Dedifferentiated amniotic fluid mesenchymal stem cell (primary cell): ENCODE data around the gene B3GALT5.
"Not testable (repeated sequence)": the region's sequence is repeated elsewhere in the genome, so short reads cannot be mapped to it uniquely, and the experiment has no call there.

ENCODE experiments used
- DNase-seq: peaks from one replicate; pipeline ENCODE4 v3.0.0-alpha.2; 2016; ENCODE audit errors: extremely low spot score

The B3GALT5 gene

GRCh38 chr21:39612233-39613040 is at the start of gene B3GALT5:
Gene B3GALT5 (plus strand): TSS chr21:39612940. CDS start chr21:39660560, 47,620 bp downstream.
- DNase-seq, result no peak

- no peak for DNase-seq
Measured at GRCh38 chr21:39564200-39564599, 48.5 kb upstream of the B3GALT5 start.

- no peak for DNase-seq
Measured at GRCh38 chr21:39567180-39567972, 45.4 kb upstream of the B3GALT5 start.

- no peak for DNase-seq
Measured at GRCh38 chr21:39568361-39568760, 44.4 kb upstream of the B3GALT5 start.

- no peak for DNase-seq
Measured at GRCh38 chr21:39575775-39576174, 37.0 kb upstream of the B3GALT5 start.

GRCh38 chr21:39576518-39577128 is 36.1 kb upstream of the B3GALT5 start:
- no peak for DNase-seq

- no peak for DNase-seq
Measured at GRCh38 chr21:39579734-39580332, 32.9 kb upstream of the B3GALT5 start.

- DNase-seq, result no peak
Measured at GRCh38 chr21:39580744-39581143, 32.0 kb upstream of the B3GALT5 start.

- no peak for DNase-seq
Measured at GRCh38 chr21:39581414-39581813, 31.3 kb upstream of the B3GALT5 start.

- DNase-seq, result no peak
Measured at GRCh38 chr21:39582749-39583148, 30.0 kb upstream of the B3GALT5 start.

- not testable (repeated sequence) for DNase-seq
Measured at GRCh38 chr21:39583586-39583985, 29.2 kb upstream of the B3GALT5 start.

GRCh38 chr21:39587376-39587775 is 25.4 kb upstream of the B3GALT5 start:
- DNase-seq, result no peak

- no peak for DNase-seq
Measured at GRCh38 chr21:39588884-39589283, 23.9 kb upstream of the B3GALT5 start.

- no peak for DNase-seq
Measured at GRCh38 chr21:39593522-39593921, 19.2 kb upstream of the B3GALT5 start.

GRCh38 chr21:39595465-39595864 is 17.3 kb upstream of the B3GALT5 start:
- DNase-seq, result no peak

- no peak for DNase-seq
Measured at GRCh38 chr21:39597595-39597994, 15.1 kb upstream of the B3GALT5 start.

GRCh38 chr21:39599191-39599970 is 13.4 kb upstream of the B3GALT5 start:
- DNase-seq, result no peak

GRCh38 chr21:39601187-39601928 is 11.4 kb upstream of the B3GALT5 start:
- DNase-seq, result no peak

- no peak for DNase-seq
Measured at GRCh38 chr21:39602076-39602689, 10.6 kb upstream of the B3GALT5 start.

- DNase-seq, result no peak
Measured at GRCh38 chr21:39602793-39603192, 9.9 kb upstream of the B3GALT5 start.
